ENCODE results near the gene CCDC120. TPM values are rescaled to one million over a fixed set of nuclear protein-coding genes. Genes with fewer than 3 reads are reported as not detected.

The CCDC120 gene
- total and polyA plus RNA-seq, 9 of the 15 experiments (the other 6 are each of a cell fraction or from before 2014, with no cell fraction given) = 0.13 to 3.6 (median 0.54) TPM

DNA sequence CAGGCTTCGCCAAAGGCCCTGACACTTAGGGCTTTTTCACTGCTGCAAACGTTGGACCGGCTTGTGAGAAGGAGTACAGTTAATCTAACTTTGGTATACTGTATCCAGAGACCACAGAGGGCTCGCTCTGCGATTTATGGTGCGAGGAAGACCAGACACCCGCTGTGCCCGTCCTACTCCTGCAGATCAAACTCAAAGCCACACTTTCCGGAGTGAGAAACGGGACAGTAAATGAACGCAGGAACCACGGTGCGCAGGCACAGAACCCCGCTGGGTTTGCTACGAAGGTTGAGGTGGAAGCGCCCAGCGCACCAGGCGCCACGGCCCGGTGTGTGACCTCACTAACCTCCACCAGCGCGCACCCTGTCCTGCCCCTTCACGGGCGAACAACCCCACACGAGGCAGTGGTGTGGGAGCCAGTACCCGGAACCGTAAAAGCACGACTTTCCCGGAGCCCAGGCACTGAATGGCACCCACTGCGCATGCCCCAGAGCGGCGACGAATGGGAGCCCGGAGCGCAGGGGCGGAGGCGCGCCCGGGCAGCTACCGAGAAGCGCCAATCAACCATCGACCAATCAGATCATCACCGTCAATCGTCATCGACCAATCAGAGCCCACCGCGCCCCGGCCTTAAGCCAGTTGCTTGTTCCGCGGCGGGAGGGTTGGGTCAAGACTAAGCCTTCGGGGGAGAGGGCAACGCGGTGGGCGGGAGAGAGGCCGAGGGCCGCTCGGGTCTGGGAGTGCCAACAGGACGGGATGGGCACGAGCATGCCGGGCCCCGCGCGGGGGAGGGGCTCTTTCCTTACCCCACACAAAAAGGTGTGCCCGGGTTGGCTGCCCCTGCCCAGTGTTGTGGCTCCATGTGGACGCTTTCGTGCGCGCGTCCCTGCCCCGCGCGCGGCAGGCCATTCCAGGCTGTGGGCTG lies 42.2 kb downstream of the CCDC120 start (continued):
- TF ChIP-seq GATA2 (CRISPR knock-in tag; IDR thresholded peaks at IDR 0.05) = no peak
- TF ChIP-seq RAD51 (IDR thresholded peaks at IDR 0.05; ENCODE audit: borderline replicate concordance, low read depth) = no peak
- TF ChIP-seq PCBP2 (IDR thresholded peaks at IDR 0.05; ENCODE audit: low read depth, low read length, poor library complexity, severe bottlenecking) = no peak
- TF ChIP-seq KLF1 (tag; IDR thresholded peaks at IDR 0.05) = no peak
- TF ChIP-seq TAF9B (IDR thresholded peaks at IDR 0.05; ENCODE audit: partially characterized antibody) = peak; percentile 68
- no peak for TF ChIP-seq MAFG (tag; conservative IDR thresholded peaks at IDR 0.05)
- TF ChIP-seq KLF6 (CRISPR knock-in tag; IDR thresholded peaks at IDR 0.05; ENCODE audit: borderline replicate concordance) = no peak
- TF ChIP-seq STAT6 (CRISPR knock-in tag; IDR thresholded peaks at IDR 0.05) = no peak
- no peak for TF ChIP-seq TCF3 (CRISPR knock-in tag; IDR thresholded peaks at IDR 0.05)
- TF ChIP-seq FOXA3 (CRISPR knock-in tag; conservative IDR thresholded peaks at IDR 0.05 in 1 of 2, IDR thresholded peaks at IDR 0.05 in 1 of 2) = no peak
- TF ChIP-seq NFATC3 (IDR thresholded peaks at IDR 0.05) = no peak
- TF ChIP-seq, protein P1, sequence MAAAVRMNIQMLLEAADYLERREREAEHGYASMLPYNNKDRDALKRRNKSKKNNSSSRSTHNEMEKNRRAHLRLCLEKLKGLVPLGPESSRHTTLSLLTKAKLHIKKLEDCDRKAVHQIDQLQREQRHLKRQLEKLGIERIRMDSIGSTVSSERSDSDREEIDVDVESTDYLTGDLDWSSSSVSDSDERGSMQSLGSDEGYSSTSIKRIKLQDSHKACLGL (CRISPR knock-in tag; IDR thresholded peaks at IDR 0.05; ENCODE audit: borderline replicate concordance, poor library complexity, severe bottlenecking) = no peak
- 0 out of 2 replicates have a peak, but pooled peaks have one; percentile 19 for TF ChIP-seq TAF7 (tag; IDR thresholded peaks at IDR 0.05)
- no peak for TF ChIP-seq BACH1 (tag; IDR thresholded peaks at IDR 0.05)
- TF ChIP-seq PRDM10 (IDR thresholded peaks at IDR 0.05; ENCODE audit: partially characterized antibody) = peak; percentile 3
- no peak for TF ChIP-seq GABPA (tag; conservative IDR thresholded peaks at IDR 0.05; ENCODE audit: low read depth)
- TF ChIP-seq BRF1 (IDR thresholded peaks at IDR 0.05; ENCODE audit: borderline replicate concordance, extremely low read depth, insufficient read length) = no peak
- no peak for TF ChIP-seq TCF7L2 (IDR thresholded peaks at IDR 0.05; ENCODE audit: low read depth, low read length)
- TF ChIP-seq JUNB (CRISPR knock-in tag; conservative IDR thresholded peaks at IDR 0.05) = no peak
- TF ChIP-seq NBN (IDR thresholded peaks at IDR 0.05; ENCODE audit: low read depth) = no peak
